GM20000 (cell line): ENCODE data around the gene PTX4.

Experiments used
- DNase-seq: peaks from one replicate; pipeline ENCODE4 v3.0.0; 2012; ENCODE audit warnings: low spot score
- TF ChIP-seq, protein P1 (sequence below): IDR thresholded peaks from 2 replicates; pipeline ENCODE4 v1.5.1; 2012; ENCODE audit warnings: mild to moderate bottlenecking, control low read depth; ENCODE audit errors: extremely low read depth, missing control alignments

PTX4 gene

DNA sequence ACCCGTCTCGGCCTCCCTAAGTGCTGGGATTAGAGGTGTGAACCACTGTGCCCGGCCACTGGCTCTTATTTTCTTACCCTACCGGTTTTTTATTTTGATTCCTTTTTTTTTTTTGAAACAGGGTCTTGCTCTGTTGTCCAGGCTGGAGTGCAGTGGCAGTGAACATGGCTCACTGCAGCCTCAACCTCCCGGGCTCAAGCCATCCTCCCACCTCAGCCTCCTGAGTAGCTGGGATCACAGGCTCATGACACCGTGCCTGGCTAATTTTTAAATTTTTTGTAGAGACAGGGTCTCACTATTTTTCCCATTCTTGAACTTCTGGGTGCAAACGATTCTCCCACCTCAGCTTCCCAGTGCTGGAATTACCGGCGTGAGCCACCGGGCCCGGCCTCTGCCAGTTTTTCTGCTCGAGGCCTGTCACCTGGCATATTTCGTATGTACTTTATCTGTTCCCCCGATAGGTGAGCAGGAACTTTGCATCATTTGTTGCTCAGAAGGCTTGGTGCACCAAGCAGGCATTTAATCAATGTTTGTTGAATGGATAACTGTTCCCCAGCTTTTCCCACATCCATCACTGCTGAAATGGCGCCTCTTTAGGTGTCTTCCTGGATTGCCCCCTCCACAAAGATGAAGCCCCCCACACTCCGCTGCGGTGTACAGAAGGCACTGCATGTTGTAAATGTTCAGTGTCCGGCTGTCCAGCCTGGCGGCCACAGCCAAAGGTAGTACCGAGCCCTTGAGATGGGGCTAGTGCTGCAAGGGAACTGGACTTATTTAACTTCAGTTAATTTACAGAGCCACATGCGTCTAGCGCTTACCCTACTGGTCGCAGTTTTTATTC is 3.6 kb upstream of the PTX4 start:
- no peak for DNase-seq
- TF ChIP-seq, protein P1, sequence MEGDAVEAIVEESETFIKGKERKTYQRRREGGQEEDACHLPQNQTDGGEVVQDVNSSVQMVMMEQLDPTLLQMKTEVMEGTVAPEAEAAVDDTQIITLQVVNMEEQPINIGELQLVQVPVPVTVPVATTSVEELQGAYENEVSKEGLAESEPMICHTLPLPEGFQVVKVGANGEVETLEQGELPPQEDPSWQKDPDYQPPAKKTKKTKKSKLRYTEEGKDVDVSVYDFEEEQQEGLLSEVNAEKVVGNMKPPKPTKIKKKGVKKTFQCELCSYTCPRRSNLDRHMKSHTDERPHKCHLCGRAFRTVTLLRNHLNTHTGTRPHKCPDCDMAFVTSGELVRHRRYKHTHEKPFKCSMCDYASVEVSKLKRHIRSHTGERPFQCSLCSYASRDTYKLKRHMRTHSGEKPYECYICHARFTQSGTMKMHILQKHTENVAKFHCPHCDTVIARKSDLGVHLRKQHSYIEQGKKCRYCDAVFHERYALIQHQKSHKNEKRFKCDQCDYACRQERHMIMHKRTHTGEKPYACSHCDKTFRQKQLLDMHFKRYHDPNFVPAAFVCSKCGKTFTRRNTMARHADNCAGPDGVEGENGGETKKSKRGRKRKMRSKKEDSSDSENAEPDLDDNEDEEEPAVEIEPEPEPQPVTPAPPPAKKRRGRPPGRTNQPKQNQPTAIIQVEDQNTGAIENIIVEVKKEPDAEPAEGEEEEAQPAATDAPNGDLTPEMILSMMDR = no peak

GRCh38 chr16:1491327-1491726 is 2.6 kb upstream of the PTX4 start:
- DNase-seq = no peak

GRCh38 chr16:1489077-1489476 is 333 bp upstream of the PTX4 start:
- no peak for DNase-seq
- TF ChIP-seq, protein P1 = no peak

More at GRCh38 chr16:1491327-1491726, 2.6 kb upstream of the PTX4 start:
- TF ChIP-seq, protein P1 = no peak

GRCh38 chr16:1488054-1488601 is 616 bp downstream of the PTX4 start:
- DNase-seq = no peak
- TF ChIP-seq, protein P1 = no peak

DNA sequence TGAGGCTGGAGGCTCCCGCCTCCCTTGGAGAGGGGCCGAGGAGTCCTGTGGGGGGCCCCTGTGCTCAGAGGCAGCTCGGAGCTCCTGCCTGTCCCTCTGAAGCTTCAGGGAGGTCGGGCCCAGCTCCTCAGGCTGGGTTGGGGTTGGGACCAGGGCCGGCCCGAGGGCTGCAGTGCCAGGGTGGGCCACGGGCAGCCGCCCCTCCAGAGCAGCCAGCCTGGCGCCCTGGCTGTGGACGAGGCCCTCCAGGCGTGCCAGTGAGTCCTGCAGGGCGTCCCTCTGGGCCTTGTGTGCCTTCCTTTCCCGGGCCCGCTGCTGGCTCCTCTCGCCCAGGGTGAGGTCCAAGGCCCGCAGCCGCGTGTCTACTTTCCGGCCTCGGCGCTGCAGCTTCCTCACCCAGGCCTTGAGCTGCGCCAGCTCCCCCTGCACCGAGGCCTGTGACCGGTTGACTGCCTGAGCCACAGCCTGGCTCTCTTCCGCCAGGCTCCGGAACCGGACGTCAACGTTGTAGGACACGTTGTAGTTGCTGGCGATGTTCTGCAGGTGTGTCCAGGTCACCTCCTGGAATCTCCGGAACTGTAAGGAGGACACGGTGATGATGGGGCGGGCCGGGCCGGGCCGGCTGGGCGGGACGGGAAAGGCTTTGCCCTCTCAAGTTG is 1.2 kb downstream of the PTX4 start:
- TF ChIP-seq, protein P1 = no peak

DNA sequence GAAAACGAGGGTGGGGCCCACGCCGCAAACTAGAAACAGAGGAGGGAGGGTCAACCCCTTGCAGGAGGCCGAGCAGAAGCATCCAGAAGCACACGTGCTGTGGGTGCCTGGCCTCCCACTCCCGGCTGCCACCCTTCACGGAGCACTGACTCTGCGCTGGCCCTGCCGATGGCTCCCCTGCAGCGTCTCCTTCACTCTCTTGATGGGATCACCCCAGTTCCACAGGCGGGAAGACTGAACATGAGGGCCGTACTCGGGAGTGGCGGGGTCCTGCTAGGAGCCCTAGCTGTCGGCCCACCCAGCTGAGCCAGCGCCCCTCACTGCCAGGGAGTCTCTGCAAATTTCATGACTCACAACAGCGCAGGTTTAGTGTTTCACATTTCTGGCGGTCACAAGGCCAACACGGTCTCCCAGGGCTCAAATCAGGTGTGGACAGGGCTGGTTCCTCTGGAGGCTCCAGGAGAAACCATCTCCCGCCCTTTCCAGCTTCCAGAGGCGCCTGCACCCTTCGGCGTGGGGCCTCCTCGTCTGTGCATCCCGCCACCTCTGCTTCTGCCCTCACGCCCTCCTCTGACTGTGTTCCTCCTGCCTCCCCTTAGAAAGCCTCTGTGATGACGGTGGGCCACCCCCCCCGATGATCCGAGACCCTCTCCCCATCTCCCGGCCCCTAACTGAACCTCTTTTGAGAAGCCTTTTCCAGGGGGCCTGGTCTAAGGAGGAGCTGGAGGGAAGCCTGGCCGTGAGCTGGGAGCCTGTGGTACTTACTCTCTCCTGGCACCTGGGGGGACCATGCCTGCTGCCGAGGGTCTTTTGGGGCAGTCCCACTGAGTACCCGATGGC is 2.0 kb downstream of the PTX4 start:
- DNase-seq = no peak
- TF ChIP-seq, protein P1 = no peak

More for the DNA sequence above, 1.2 kb downstream of the PTX4 start:
- DNase-seq = no peak
